Measurements from ENCODE around the gene SLC17A9. TPM values are rescaled to one million over a fixed set of nuclear protein-coding genes. Genes with fewer than 3 reads are reported as not detected.

SLC17A9 gene
- total and polyA plus RNA-seq, 2 of the 8 experiments (the other 6 are each of a cell fraction or from before 2014, with no cell fraction given): 23.5 to 35.2 TPM

GRCh38 chr20:62927128-62927705 is 25.3 kb upstream of the SLC17A9 start (continued):
- TF ChIP-seq, protein P1, sequence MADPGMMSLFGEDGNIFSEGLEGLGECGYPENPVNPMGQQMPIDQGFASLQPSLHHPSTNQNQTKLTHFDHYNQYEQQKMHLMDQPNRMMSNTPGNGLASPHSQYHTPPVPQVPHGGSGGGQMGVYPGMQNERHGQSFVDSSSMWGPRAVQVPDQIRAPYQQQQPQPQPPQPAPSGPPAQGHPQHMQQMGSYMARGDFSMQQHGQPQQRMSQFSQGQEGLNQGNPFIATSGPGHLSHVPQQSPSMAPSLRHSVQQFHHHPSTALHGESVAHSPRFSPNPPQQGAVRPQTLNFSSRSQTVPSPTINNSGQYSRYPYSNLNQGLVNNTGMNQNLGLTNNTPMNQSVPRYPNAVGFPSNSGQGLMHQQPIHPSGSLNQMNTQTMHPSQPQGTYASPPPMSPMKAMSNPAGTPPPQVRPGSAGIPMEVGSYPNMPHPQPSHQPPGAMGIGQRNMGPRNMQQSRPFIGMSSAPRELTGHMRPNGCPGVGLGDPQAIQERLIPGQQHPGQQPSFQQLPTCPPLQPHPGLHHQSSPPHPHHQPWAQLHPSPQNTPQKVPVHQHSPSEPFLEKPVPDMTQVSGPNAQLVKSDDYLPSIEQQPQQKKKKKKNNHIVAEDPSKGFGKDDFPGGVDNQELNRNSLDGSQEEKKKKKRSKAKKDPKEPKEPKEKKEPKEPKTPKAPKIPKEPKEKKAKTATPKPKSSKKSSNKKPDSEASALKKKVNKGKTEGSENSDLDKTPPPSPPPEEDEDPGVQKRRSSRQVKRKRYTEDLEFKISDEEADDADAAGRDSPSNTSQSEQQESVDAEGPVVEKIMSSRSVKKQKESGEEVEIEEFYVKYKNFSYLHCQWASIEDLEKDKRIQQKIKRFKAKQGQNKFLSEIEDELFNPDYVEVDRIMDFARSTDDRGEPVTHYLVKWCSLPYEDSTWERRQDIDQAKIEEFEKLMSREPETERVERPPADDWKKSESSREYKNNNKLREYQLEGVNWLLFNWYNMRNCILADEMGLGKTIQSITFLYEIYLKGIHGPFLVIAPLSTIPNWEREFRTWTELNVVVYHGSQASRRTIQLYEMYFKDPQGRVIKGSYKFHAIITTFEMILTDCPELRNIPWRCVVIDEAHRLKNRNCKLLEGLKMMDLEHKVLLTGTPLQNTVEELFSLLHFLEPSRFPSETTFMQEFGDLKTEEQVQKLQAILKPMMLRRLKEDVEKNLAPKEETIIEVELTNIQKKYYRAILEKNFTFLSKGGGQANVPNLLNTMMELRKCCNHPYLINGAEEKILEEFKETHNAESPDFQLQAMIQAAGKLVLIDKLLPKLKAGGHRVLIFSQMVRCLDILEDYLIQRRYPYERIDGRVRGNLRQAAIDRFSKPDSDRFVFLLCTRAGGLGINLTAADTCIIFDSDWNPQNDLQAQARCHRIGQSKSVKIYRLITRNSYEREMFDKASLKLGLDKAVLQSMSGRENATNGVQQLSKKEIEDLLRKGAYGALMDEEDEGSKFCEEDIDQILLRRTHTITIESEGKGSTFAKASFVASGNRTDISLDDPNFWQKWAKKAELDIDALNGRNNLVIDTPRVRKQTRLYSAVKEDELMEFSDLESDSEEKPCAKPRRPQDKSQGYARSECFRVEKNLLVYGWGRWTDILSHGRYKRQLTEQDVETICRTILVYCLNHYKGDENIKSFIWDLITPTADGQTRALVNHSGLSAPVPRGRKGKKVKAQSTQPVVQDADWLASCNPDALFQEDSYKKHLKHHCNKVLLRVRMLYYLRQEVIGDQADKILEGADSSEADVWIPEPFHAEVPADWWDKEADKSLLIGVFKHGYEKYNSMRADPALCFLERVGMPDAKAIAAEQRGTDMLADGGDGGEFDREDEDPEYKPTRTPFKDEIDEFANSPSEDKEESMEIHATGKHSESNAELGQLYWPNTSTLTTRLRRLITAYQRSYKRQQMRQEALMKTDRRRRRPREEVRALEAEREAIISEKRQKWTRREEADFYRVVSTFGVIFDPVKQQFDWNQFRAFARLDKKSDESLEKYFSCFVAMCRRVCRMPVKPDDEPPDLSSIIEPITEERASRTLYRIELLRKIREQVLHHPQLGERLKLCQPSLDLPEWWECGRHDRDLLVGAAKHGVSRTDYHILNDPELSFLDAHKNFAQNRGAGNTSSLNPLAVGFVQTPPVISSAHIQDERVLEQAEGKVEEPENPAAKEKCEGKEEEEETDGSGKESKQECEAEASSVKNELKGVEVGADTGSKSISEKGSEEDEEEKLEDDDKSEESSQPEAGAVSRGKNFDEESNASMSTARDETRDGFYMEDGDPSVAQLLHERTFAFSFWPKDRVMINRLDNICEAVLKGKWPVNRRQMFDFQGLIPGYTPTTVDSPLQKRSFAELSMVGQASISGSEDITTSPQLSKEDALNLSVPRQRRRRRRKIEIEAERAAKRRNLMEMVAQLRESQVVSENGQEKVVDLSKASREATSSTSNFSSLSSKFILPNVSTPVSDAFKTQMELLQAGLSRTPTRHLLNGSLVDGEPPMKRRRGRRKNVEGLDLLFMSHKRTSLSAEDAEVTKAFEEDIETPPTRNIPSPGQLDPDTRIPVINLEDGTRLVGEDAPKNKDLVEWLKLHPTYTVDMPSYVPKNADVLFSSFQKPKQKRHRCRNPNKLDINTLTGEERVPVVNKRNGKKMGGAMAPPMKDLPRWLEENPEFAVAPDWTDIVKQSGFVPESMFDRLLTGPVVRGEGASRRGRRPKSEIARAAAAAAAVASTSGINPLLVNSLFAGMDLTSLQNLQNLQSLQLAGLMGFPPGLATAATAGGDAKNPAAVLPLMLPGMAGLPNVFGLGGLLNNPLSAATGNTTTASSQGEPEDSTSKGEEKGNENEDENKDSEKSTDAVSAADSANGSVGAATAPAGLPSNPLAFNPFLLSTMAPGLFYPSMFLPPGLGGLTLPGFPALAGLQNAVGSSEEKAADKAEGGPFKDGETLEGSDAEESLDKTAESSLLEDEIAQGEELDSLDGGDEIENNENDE (IDR thresholded peaks at IDR 0.05; ENCODE audit: insufficient replicate concordance, low read length): no peak
- TF ChIP-seq FOSL1 (IDR thresholded peaks at IDR 0.05; ENCODE audit: insufficient read depth, low read depth, low read length): no peak
- TF ChIP-seq CEBPB (IDR thresholded peaks at IDR 0.05; ENCODE audit: low read depth, low read length): no peak

All from H1 (cell line).